WTC11 (cell line): Measurements from ENCODE around the gene SBF2. TPM values are rescaled to one million over a fixed set of nuclear protein-coding genes. Genes with fewer than 3 reads are reported as not detected.

Source experiments
- ATAC-seq: fragments of 200-7000 bp; cut with Tn5 transposase; 2 replicates; pipeline ENCODE4 v1.10.0; 2021; ENCODE audit warnings: mild to moderate bottlenecking, moderate library complexity
- CTCF ChIA-PET: fragments of 300-600 bp; sonication (Branson Sonifier 250); formaldehyde crosslinking; loops from one replicate; lab custom pipeline; 2021; ENCODE audit warnings: antibody characterized with exemption; lab: Charles Lee
- POLR2A ChIA-PET: fragments of 350-600 bp; sonication (Branson Sonifier 250); formaldehyde crosslinking; loops from one replicate; lab custom pipeline; 2021; ENCODE audit warnings: antibody characterized with exemption; lab: Charles Lee
- DNase-seq: peaks from one replicate; pipeline ENCODE4 v3.0.0; 2021; ENCODE audit warnings: low spot score
- H3K27ac Mint-ChIP-seq: 2 replicates; pipeline ENCODE4 v1.8.0; 2021; ENCODE audit warnings: mixed read lengths
- H3K27me3 Mint-ChIP-seq: 2 replicates; pipeline ENCODE4 v1.8.0; 2021; ENCODE audit warnings: low read depth, mild to moderate bottlenecking, moderate library complexity, mixed read lengths
- H3K36me3 Mint-ChIP-seq: 2 replicates; pipeline ENCODE4 v1.8.0; 2021; ENCODE audit warnings: mixed read lengths
- H3K4me1 Mint-ChIP-seq: 2 replicates; pipeline ENCODE4 v1.8.0; 2022; ENCODE audit warnings: mixed read lengths
- H3K4me3 Mint-ChIP-seq: 2 replicates; pipeline ENCODE4 v1.8.0; 2021; ENCODE audit warnings: mild to moderate bottlenecking, moderate library complexity, mixed read lengths
- H3K9me3 Mint-ChIP-seq: 2 replicates; pipeline ENCODE4 v1.8.0; 2021; ENCODE audit warnings: mixed read lengths
- AR ChIP-seq: fragments of 250-450 bp; sonication (Bioruptor Pico); IDR thresholded peaks from 2 replicates; pipeline ENCODE4 v1.9.0; 2021; ENCODE audit warnings: mild to moderate bottlenecking
- CBFB ChIP-seq: sonication (generic); formaldehyde crosslinking; IDR thresholded peaks from 2 replicates; pipeline ENCODE4 v1.8.1; 2022; ENCODE audit warnings: mild to moderate bottlenecking, low read depth, missing genetic modification reagents
- CDX4 ChIP-seq: fragments of 250-450 bp; sonication (Bioruptor Pico); IDR thresholded peaks from 2 replicates; pipeline ENCODE4 v1.9.0; 2021; ENCODE audit warnings: moderate library complexity, mild to moderate bottlenecking, inconsistent platforms, borderline replicate concordance
- CREB1 ChIP-seq: sonication (generic); formaldehyde crosslinking; IDR thresholded peaks from 2 replicates; pipeline ENCODE4 v1.8.0; 2023; ENCODE audit warnings: mild to moderate bottlenecking, missing genetic modification reagents
- CTCF ChIP-seq: fragments of 200-600 bp; IDR thresholded peaks from 2 replicates; pipeline ENCODE4 v1.8.0; 2022; ENCODE audit warnings: antibody characterized with exemption
- E2F5 ChIP-seq: sonication (generic); formaldehyde crosslinking; IDR thresholded peaks from 2 replicates; pipeline ENCODE4 v1.8.1; 2022; ENCODE audit warnings: mild to moderate bottlenecking, moderate library complexity, missing genetic modification reagents
- HMGA2 ChIP-seq: fragments of 250-450 bp; sonication (Bioruptor Pico); IDR thresholded peaks from 2 replicates; pipeline ENCODE4 v1.4.0; 2021; ENCODE audit warnings: mild to moderate bottlenecking, moderate library complexity
- JAZF1 ChIP-seq: fragments of 250-450 bp; sonication (Bioruptor Pico); IDR thresholded peaks from 2 replicates; pipeline ENCODE4 v1.9.0; 2021; ENCODE audit warnings: moderate library complexity, mild to moderate bottlenecking, inconsistent platforms
- KAT7 ChIP-seq: sonication (generic); formaldehyde crosslinking; IDR thresholded peaks from 2 replicates; pipeline ENCODE4 v1.8.1; 2023; ENCODE audit warnings: missing genetic modification reagents, mild to moderate bottlenecking, borderline replicate concordance
- NFATC4 ChIP-seq: fragments of 250-450 bp; sonication (Bioruptor Pico); IDR thresholded peaks from 2 replicates; pipeline ENCODE4 v1.9.0; 2021; ENCODE audit warnings: mild to moderate bottlenecking
- PRRX2 ChIP-seq: fragments of 250-450 bp; sonication (Bioruptor Pico); IDR thresholded peaks from 2 replicates; pipeline ENCODE4 v1.8.0; 2021; ENCODE audit warnings: mild to moderate bottlenecking
- RELA ChIP-seq: sonication (generic); formaldehyde crosslinking; IDR thresholded peaks from 2 replicates; pipeline ENCODE4 v1.8.1; 2022; ENCODE audit warnings: missing genetic modification reagents, mild to moderate bottlenecking, borderline replicate concordance
- TP53 ChIP-seq: sonication (generic); formaldehyde crosslinking; IDR thresholded peaks from 2 replicates; pipeline ENCODE4 v1.8.1; 2023; ENCODE audit warnings: mild to moderate bottlenecking, missing genetic modification reagents
- ZBTB21 ChIP-seq: sonication (generic); formaldehyde crosslinking; IDR thresholded peaks from 2 replicates; pipeline ENCODE4 v1.8.1; 2023; ENCODE audit warnings: mild to moderate bottlenecking, missing genetic modification reagents, borderline replicate concordance
- ZMAT4 ChIP-seq: fragments of 250-450 bp; sonication (Bioruptor Pico); IDR thresholded peaks from 2 replicates; pipeline ENCODE4 v1.9.0; 2021; ENCODE audit warnings: mild to moderate bottlenecking
- ZNF263 ChIP-seq: sonication (generic); formaldehyde crosslinking; IDR thresholded peaks from 2 replicates; pipeline ENCODE4 v1.8.1; 2022; ENCODE audit warnings: low read depth, mild to moderate bottlenecking, moderate library complexity, missing genetic modification reagents
- ZNF396 ChIP-seq: fragments of 250-450 bp; sonication (Bioruptor Pico); IDR thresholded peaks from 2 replicates; pipeline ENCODE4 v1.8.0; 2021; ENCODE audit warnings: mild to moderate bottlenecking, moderate library complexity, borderline replicate concordance
- ZNF425 ChIP-seq: fragments of 250-450 bp; sonication (Bioruptor Pico); conservative IDR thresholded peaks from 2 replicates; pipeline ENCODE4 v1.9.0; 2021; ENCODE audit warnings: mild to moderate bottlenecking
- total RNA-seq: library from RNA; stranded (reverse); gene quantifications from 3 replicates; pipeline ENCODE4 v1.2.3, GENCODE V29; 2021

The SBF2 gene
- total RNA-seq, 1 experiment from 2014 or later, result 47.6 TPM

- TF ChIP-seq AR (CRISPR knock-in tag), result no peak
- no peak for TF ChIP-seq PRRX2 (CRISPR knock-in tag)
- TF ChIP-seq CREB1 (CRISPR knock-in tag), result no peak
- TF ChIP-seq NFATC4, result no peak
- no peak for TF ChIP-seq KAT7 (CRISPR knock-in tag)
- no peak for TF ChIP-seq HMGA2
- TF ChIP-seq ZNF396 (CRISPR knock-in tag), result no peak
- TF ChIP-seq ZNF263 (CRISPR knock-in tag), result no peak
- no peak for TF ChIP-seq ZNF425 (CRISPR knock-in tag)
- TF ChIP-seq ZMAT4 (CRISPR knock-in tag), result no peak
- no peak for TF ChIP-seq TP53 (CRISPR knock-in tag)
- no peak for TF ChIP-seq E2F5 (CRISPR knock-in tag)
- no peak for TF ChIP-seq JAZF1 (CRISPR knock-in tag)
- TF ChIP-seq, all 79 proteins: peak for 0
Measured at GRCh38 chr11:10209326-10209725, 84.7 kb downstream of the SBF2 start (continued).

GRCh38 chr11:10208131-10208575 is 85.9 kb downstream of the SBF2 start:
- TF ChIP-seq KAT7 (CRISPR knock-in tag), result no peak
- no peak for TF ChIP-seq ZBTB21 (CRISPR knock-in tag)
- no peak for TF ChIP-seq RELA (CRISPR knock-in tag)
- TF ChIP-seq ZNF425 (CRISPR knock-in tag), result no peak
- TF ChIP-seq CBFB (CRISPR knock-in tag), result no peak
- TF ChIP-seq CTCF, result peak; percentile 70
- no peak for TF ChIP-seq CDX4 (CRISPR knock-in tag)
- no peak overlapping the region for H3K27ac Mint-ChIP-seq
- ATAC-seq, result peak; percentile 76
- no peaks in the 10 kb centered on the region for H3K27me3 Mint-ChIP-seq
- peaks cover 6% of the 10 kb centered on the region for H3K4me1 Mint-ChIP-seq
- POLR2A ChIA-PET, result interaction anchor here (1.2 kb wide), 1 partner anchor 98 kb away, joined by 3 read pairs; no protein-coding TSS in a partner anchor
- no peak overlapping the region for H3K4me3 Mint-ChIP-seq
- peaks cover 16% of the 10 kb centered on the region for H3K36me3 Mint-ChIP-seq
- no peak for DNase-seq
- CTCF ChIA-PET, result interaction anchor here (0.7 to 4.1 kb wide), 12 partner anchors 10 to 158 kb away, joined by 3 to 38 read pairs (median 6); partner anchors contain the start of gene ADM
- H3K9me3 Mint-ChIP-seq, result peaks cover 17% of the 10 kb centered on the region
